GM12891 (cell line): ENCODE measurements around the gene SEH1L.

Experiments
- POLR2A ChIP-seq: IDR thresholded peaks from 2 replicates; pipeline ENCODE4 v1.6.1; 2011; ENCODE audit warnings: low read depth, low read length, control low read depth
- POLR2AphosphoS5 ChIP-seq: IDR thresholded peaks from 2 replicates; pipeline ENCODE4 v1.6.1; 2011; ENCODE audit warnings: low read depth, low read length, control low read depth
- SPI1 ChIP-seq: IDR thresholded peaks from 2 replicates; pipeline ENCODE4 v1.6.1; 2011; ENCODE audit warnings: low read depth, low read length, control low read depth
- TAF1 ChIP-seq: IDR thresholded peaks from 2 replicates; pipeline ENCODE4 v1.6.1; 2011; ENCODE audit warnings: low read depth, low read length, control low read depth

GRCh38 chr18:12958478-12958877 is 10.7 kb downstream of the SEH1L start:
- TF ChIP-seq POLR2A (no peak), POLR2AphosphoS5 (no peak), TAF1 (no peak), SPI1 (no peak)
